RPMI7951 (cell line): Measurements from ENCODE around the gene IQGAP3. TPM values are rescaled to one million over a fixed set of nuclear protein-coding genes. Genes with fewer than 3 reads are reported as not detected.

Source experiments
- DNase-seq: peaks from one replicate; pipeline ENCODE4 v3.0.0-alpha.2; 2012; ENCODE audit warnings: low read depth
- total RNA-seq: library from RNA; depleted of rRNA; stranded (reverse); fragments of >200 nt; shearing (Covaris generic); gene quantifications from 2 replicates; pipeline ENCODE4 v1.2.3, GENCODE V29; 2014

Gene IQGAP3
- total RNA-seq, 1 experiment from 2014 or later, result 32.8 TPM

DNA sequence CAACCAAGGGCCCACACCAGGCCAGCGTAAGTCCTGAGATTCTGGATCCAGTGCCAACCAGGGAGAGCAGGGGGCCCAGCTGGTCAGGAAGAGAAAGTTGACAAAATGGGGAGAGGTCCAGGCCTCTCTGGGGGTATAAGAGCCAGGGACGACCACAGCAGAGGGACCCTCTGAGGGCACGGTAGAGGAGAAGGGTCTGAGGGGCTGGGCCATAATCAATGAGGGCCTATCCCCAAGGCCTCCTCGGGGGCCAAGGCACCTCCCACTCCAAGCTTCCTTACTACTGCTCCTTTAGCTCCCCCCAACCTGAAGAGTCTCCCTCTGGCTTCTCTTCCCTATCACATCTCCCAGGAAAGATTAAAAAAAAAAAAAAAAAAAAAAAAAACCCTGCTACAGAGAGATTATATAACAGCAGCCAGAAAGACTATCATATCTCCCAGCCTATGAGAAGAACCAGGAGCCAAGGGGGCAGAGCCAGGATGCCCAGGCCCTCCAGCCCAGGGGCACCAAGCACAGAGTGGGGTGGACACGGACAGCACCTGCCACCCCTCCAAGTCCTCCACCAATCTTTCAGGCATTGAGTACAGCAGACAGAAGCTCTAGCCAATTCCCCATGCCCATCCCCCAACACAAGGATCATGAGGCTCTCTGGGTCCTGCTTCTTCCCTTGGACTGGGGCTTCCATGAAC, 74.5 kb downstream of the IQGAP3 start:
- no peak for DNase-seq

- peak; percentile 51 for DNase-seq
Measured at GRCh38 chr1:156497078-156497742, 75.2 kb downstream of the IQGAP3 start.

- DNase-seq, result peak; percentile 49
Measured at GRCh38 chr1:156496211-156496761, 76.1 kb downstream of the IQGAP3 start.

DNA sequence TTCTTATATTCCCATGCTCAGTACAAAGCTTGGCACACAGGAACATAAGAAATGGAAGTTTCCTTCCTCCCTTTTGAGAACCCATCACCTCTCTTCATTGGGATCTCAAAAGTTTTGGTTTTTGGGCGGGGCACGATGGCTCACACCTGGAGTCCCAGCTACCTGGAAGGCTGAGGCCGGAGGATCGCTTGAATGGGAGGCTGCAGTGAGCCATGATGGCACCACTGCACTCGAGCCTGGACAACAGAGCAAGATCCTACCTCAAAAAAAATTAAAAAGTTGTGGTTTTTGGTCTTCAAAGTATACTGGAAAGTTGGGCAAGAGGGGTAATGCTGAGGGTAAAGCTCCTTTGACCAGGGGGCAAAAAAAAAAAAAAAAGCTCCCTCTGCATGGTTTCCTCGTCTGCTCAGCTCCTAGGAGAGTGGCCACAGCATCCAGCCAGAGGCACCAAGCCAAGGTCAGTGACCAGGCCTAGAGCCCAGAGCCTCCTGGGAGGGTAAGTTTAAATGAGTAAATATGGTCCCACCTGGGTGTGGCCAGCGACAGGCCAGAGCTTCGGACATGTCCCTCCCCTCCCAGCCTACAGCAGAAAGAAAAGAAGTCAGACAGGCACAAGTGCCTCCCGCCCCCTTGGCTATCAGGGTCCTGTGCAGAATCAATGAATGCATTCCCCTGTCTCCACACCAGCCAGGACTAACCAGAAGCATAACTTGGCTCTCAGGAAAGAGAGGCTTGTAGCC, 76.8 kb downstream of the IQGAP3 start:
- no peak for DNase-seq

DNA sequence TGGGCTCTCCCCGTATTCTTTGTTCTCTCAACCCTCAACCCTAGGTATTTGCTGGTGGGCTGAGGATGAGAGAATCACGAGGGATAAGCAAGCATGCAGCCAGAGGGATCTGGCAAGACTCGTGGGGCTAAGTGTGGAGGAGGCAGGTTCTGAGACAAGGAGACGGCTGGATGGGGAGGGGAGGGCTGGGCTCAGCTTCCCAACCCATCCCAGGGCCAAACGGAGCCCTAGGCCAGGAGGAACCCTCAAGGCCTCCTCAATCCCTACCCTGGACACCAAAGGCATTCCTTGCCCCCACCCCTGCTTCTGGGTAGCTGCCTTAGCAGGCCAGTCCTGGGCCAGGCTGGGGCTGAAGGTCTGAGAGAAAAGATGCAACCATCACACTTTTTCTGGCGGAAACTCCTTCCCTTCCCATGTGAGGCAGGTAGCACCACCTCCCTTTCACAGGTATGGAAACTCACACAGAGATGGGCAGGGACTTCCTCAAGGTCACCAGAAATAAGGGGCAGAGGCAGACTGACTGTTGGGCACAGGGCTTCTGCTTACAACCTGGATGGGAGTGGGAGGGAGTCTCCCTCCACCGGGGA, 78.0 kb downstream of the IQGAP3 start:
- DNase-seq, result no peak

DNA sequence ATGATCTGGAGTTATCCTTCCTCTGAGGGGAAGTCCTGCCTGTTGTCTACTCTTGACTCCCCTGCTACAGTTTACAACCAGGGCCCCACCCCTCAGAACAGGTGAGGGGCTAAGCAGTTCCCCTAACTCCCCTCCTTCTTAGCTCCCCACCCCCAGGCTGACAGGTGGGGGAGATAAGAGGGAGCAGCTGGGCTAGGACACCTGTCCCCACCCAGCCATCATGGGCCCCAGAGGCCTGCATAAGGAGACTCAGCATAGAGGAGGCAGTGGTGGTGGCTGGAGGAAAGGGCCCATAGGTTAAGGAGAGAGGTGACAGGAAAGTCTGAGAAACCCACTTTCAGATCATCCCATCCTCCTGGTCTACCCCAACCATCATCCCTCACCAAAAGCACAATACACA, 78.6 kb downstream of the IQGAP3 start:
- DNase-seq, result no peak

GRCh38 chr1:156493154-156493631, 79.2 kb downstream of the IQGAP3 start:
- DNase-seq, result no peak

DNA sequence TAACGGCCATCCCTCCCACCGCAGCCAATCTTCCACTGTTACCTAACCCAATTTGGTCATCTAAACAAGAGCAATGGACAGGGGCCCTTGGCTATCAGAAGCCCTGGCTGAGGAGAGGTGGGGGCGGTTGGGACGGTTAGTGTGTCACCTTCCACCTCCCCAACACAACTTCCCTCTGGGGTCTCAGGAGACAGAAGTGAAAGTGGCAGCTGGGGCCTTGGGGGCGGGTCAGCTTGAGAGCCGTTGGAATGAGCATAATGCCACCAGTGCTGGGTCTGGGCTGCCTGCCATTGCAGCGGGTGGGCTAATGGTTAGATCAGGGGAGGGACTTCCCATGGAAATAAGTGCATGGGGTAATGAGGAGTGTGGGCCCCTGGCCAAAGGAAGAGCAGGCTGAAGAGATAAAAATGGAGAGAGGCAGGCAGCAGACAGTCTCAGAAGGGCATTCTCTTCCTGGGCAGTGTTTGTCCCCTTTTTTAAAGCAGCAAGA, 79.7 kb downstream of the IQGAP3 start:
- DNase-seq, result no peak

GRCh38 chr1:156492013-156492590, 80.3 kb downstream of the IQGAP3 start:
- DNase-seq, result no peak

DNA sequence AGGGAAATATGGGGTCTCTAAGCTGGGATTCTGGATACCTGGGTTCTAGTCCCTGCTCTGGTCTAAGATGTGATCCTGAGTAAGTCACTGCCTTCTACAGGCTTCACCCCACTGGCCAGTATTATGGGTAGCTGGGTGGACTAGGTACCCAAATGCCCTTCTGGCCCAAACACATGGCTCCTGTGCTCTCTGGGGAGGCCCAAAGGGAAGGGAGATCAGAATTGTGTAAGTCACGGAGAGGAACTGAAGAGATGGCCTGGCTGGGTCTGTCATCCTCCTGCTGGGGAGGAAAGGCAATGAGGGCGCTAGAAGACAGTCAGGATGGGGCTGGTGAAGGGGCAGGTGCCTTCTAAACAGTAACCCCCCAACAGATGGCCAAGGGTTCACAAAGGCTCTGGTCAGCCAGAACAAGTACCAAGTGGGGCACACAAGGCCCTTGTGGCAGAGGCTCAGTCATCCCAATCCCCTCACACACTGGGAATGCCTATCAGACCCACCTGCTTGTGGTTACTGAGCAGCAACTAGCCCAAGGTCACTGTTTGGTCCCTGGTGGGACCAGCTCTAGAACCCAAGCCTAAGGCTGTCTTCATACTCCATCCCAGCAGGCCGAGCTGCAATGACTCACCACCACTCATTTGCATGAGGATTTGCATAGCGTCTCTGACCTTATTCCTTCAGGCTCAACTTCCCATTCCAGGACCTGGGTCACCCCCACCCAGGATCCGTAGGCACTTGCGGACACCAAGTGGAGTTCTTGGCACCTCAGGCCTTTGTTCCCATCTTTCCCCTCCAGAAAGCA, 81.0 kb downstream of the IQGAP3 start:
- no peak for DNase-seq

- DNase-seq, result no peak
Measured at GRCh38 chr1:156490401-156491032, 81.8 kb downstream of the IQGAP3 start.

GRCh38 chr1:156489935-156490293, 82.5 kb downstream of the IQGAP3 start:
- DNase-seq, result no peak

- DNase-seq, result no peak
Measured at GRCh38 chr1:156489166-156489934, 83.0 kb downstream of the IQGAP3 start.

GRCh38 chr1:156488566-156489165, 83.7 kb downstream of the IQGAP3 start:
- DNase-seq, result no peak

GRCh38 chr1:156487862-156488261, 84.5 kb downstream of the IQGAP3 start:
- DNase-seq, result no peak

- no peak for DNase-seq
Measured at GRCh38 chr1:156486421-156487344, 85.7 kb downstream of the IQGAP3 start.

GRCh38 chr1:156485984-156486383, 86.4 kb downstream of the IQGAP3 start:
- no peak for DNase-seq
